ENCODE results near the gene CBR1. TPM values are rescaled to one million over a fixed set of nuclear protein-coding genes. Genes with fewer than 3 reads are reported as not detected.
"Not testable (repeated sequence)": the region's sequence is repeated elsewhere in the genome, so short reads cannot be mapped to it uniquely, and the experiment has no call there.

Gene CBR1
- total RNA-seq, 1 experiment from 2014 or later: 297 TPM

DNA sequence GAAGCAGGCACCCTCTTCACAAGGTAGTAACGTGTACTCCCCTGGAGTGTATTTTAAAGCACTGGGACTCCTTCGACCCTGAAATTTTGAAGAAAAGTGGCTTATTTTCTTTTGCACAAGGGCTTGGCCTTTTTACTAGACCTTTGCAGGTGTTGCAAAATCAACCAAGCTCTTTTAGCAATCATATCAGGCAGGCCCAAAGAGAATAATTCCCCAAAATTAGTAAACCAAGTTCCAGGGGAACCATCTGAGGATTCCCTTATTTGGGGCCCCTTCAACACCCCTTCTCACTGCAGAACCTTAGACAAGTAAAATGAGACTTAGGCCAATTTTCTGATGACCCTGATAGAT is 28.3 kb downstream of the CBR1 start:
- no peak overlapping the region for H3K27ac ChIP-seq (ENCODE audit: low read length)

DNA sequence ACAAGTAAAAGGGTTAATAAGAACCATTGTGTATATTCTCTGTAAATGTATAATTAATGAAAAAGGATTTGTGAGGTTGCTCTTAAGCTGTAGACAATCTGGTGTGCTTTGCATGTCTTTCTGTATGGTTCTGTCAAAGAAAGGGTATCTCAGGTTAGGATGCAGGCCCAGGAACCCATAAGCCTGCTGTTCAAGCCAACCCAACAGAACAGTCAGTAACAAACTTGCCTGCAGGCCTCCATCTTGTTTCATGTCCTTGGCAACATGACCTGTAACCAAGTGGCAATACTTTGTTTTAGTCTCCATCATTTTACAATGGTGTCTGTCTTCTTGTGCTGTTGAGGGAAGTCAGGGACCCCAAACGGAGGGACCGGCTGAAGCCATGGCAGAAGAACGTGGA is 29.2 kb downstream of the CBR1 start:
- Histone ChIP-seq H3K36me3 (ENCODE audit: low read depth, low read length) (no peaks in the 10 kb centered on the region), H3K27me3 (ENCODE audit: low read length) (no peaks in the 10 kb centered on the region), H3K4me1 (ENCODE audit: insufficient read depth, low read length) (peaks cover 18% of the 10 kb centered on the region), H3K9me2 (replicated peaks; ENCODE audit: low read length) (no peaks in the 10 kb centered on the region), H2AFZ (ENCODE audit: low read length) (no peak overlapping the region), H4K20me1 (ENCODE audit: low read length) (no peaks in the 10 kb centered on the region), H3K4me3 (ENCODE audit: low read length) (no peak overlapping the region), H3K9me3 (ENCODE audit: low read length) (peaks cover 3% of the 10 kb centered on the region; the same call in 1 of the 2 replicates), H3K79me2 (ENCODE audit: low read length) (no peaks in the 10 kb centered on the region), H3K27ac (ENCODE audit: low read length) (no peak overlapping the region), H3K4me2 (ENCODE audit: low read length) (no peak overlapping the region), H3F3A (ENCODE audit: low read length, unreplicated experiment) (no peaks in the 10 kb centered on the region), H3K9ac (ENCODE audit: low read length) (no peak overlapping the region)
- no peak for ATAC-seq
- no TSS peak for BruUV-seq (replicated peaks)
- no peak for DNase-seq
- ChIA-PET CTCF (no interaction called here), POLR2A (ENCODE audit: unreplicated experiment) (no interaction called here)
- intact Hi-C loops (cut with micrococcal nuclease): no loop called here
- TF ChIP-seq, protein P1, sequence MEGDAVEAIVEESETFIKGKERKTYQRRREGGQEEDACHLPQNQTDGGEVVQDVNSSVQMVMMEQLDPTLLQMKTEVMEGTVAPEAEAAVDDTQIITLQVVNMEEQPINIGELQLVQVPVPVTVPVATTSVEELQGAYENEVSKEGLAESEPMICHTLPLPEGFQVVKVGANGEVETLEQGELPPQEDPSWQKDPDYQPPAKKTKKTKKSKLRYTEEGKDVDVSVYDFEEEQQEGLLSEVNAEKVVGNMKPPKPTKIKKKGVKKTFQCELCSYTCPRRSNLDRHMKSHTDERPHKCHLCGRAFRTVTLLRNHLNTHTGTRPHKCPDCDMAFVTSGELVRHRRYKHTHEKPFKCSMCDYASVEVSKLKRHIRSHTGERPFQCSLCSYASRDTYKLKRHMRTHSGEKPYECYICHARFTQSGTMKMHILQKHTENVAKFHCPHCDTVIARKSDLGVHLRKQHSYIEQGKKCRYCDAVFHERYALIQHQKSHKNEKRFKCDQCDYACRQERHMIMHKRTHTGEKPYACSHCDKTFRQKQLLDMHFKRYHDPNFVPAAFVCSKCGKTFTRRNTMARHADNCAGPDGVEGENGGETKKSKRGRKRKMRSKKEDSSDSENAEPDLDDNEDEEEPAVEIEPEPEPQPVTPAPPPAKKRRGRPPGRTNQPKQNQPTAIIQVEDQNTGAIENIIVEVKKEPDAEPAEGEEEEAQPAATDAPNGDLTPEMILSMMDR (conservative IDR thresholded peaks at IDR 0.05; ENCODE audit: low read depth, low read length): no peak
- no peak for TF ChIP-seq EZH2phosphoT487 (IDR thresholded peaks at IDR 0.05; ENCODE audit: borderline replicate concordance, low read length)
- no peak for TF ChIP-seq EZH2 (IDR thresholded peaks at IDR 0.05; ENCODE audit: low read length, unreplicated experiment)

More for the DNA sequence above, 28.3 kb downstream of the CBR1 start:
- BruUV-seq (replicated peaks): no TSS peak
- no peaks in the 10 kb centered on the region for H3K27me3 ChIP-seq (ENCODE audit: low read length)
- peaks cover 2% of the 10 kb centered on the region; the same call in 1 of the 2 replicates for H3K36me3 ChIP-seq (ENCODE audit: low read depth, low read length)
- no peaks in the 10 kb centered on the region for H4K20me1 ChIP-seq (ENCODE audit: low read length)
- ATAC-seq: no peak
- H3K4me2 ChIP-seq (ENCODE audit: low read length): 0 out of 2 replicates have a peak overlapping the region, but pooled peaks have one; percentile 23
- no peak for TF ChIP-seq EZH2 (IDR thresholded peaks at IDR 0.05; ENCODE audit: low read length, unreplicated experiment)
- TF ChIP-seq, protein P1 (conservative IDR thresholded peaks at IDR 0.05; ENCODE audit: low read depth, low read length): no peak
- no peak overlapping the region for H3K4me3 ChIP-seq (ENCODE audit: low read length)
- ChIA-PET CTCF (no interaction called here), POLR2A (ENCODE audit: unreplicated experiment) (no interaction called here)
- H3K9ac ChIP-seq (ENCODE audit: low read length): no peak overlapping the region
- no peak for DNase-seq
- no peaks in the 10 kb centered on the region for H3K9me2 ChIP-seq (replicated peaks; ENCODE audit: low read length)
- peaks cover 10% of the 10 kb centered on the region for H3K4me1 ChIP-seq (ENCODE audit: insufficient read depth, low read length)
- no peaks in the 10 kb centered on the region for H3K79me2 ChIP-seq (ENCODE audit: low read length)
- intact Hi-C loops (cut with micrococcal nuclease): no loop called here
- peaks cover 9% of the 10 kb centered on the region; the same call in 1 of the 2 replicates for H3K9me3 ChIP-seq (ENCODE audit: low read length)
- no peak overlapping the region for H2AFZ ChIP-seq (ENCODE audit: low read length)
- H3F3A ChIP-seq (ENCODE audit: low read length, unreplicated experiment): no peaks in the 10 kb centered on the region

DNA sequence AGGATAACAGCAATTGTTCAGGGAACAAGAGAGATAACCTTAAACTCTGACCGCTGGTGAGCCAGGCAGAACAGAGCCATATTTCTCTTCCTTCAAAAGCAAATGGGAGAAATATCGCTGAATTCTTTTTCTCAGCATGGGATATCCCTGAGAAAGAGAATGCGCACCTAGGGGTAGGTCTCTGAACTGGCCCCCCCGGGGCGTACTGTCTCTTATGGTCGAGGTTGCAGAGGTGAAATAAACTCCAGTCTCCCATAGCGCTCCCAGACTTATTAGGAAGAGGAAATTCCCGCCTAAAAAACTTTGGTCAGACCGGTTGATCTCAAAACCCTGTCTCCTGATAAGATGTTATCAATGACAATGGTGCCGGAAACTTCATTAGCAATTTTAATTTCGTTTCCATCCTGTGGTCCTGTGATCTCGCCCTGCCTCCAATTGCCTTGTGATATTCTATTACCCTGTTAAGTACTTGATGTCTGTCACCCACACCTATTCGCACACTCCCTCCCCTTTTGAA is 29.9 kb downstream of the CBR1 start:
- DNase-seq; H3F3A ChIP-seq (ENCODE audit: low read length, unreplicated experiment); H3K4me3 ChIP-seq (ENCODE audit: low read length); intact Hi-C loops (cut with micrococcal nuclease); H3K4me2 ChIP-seq (ENCODE audit: low read length); H3K27ac ChIP-seq (ENCODE audit: low read length); H3K79me2 ChIP-seq (ENCODE audit: low read length); H2AFZ ChIP-seq (ENCODE audit: low read length); BruUV-seq (replicated peaks); H3K9me2 ChIP-seq (replicated peaks; ENCODE audit: low read length); POLR2A ChIA-PET (ENCODE audit: unreplicated experiment); CTCF ChIA-PET; H3K27me3 ChIP-seq (ENCODE audit: low read length); H3K36me3 ChIP-seq (ENCODE audit: low read depth, low read length); H3K9me3 ChIP-seq (ENCODE audit: low read length); ATAC-seq; H3K9ac ChIP-seq (ENCODE audit: low read length); H4K20me1 ChIP-seq (ENCODE audit: low read length): not testable (repeated sequence)
- peaks cover 25% of the 10 kb centered on the region for H3K4me1 ChIP-seq (ENCODE audit: insufficient read depth, low read length)

All from PC-3 (cell line).